Type B pancreatic cell (in vitro differentiated cells): ENCODE results near the gene TBC1D1. TPM values are rescaled to one million over a fixed set of nuclear protein-coding genes. Genes with fewer than 3 reads are reported as not detected.

Experiments
- DNase-seq: peaks from one replicate; pipeline ENCODE4 v3.0.0; 2021; ENCODE audit warnings: mixed read lengths; ENCODE audit not compliant: unreplicated experiment; ENCODE audit errors: extremely low spot score
- H3K27ac Mint-ChIP-seq: 2 replicates; pipeline ENCODE4 v1.8.0; 2021; ENCODE audit warnings: mild to moderate bottlenecking, mixed read lengths
- H3K27me3 Mint-ChIP-seq: 2 replicates; pipeline ENCODE4 v1.8.0; 2021; ENCODE audit warnings: mixed read lengths
- H3K36me3 Mint-ChIP-seq: 2 replicates; pipeline ENCODE4 v1.8.0; 2021; ENCODE audit warnings: mixed read lengths
- H3K4me1 Mint-ChIP-seq: one replicate; pipeline ENCODE4 v1.8.0; 2021; ENCODE audit warnings: mixed read lengths; ENCODE audit not compliant: unreplicated experiment
- H3K4me3 Mint-ChIP-seq: 2 replicates; pipeline ENCODE4 v1.8.0; 2021; ENCODE audit warnings: mild to moderate bottlenecking, mixed read lengths
- H3K9me3 Mint-ChIP-seq: 2 replicates; pipeline ENCODE4 v1.8.0; 2021; ENCODE audit warnings: mixed read lengths
- long read RNA-seq: library from polyadenylated mRNA; unstranded; transcript quantifications from one replicate; pipeline ENCODE4 v2.0.0, GENCODE V29; 2020
- total RNA-seq: library from RNA; stranded (reverse); gene quantifications from 2 replicates; pipeline ENCODE4 v1.2.1, GENCODE V29; 2021; ENCODE audit warnings: low replicate concordance
- TF ChIP-seq, protein P1 (sequence below): fragments of 200-600 bp; sonication (generic); conservative IDR thresholded peaks from 2 replicates; pipeline ENCODE4 v1.5.0; 2021; ENCODE audit warnings: antibody characterized with exemption, mild to moderate bottlenecking

Gene TBC1D1, protein sequence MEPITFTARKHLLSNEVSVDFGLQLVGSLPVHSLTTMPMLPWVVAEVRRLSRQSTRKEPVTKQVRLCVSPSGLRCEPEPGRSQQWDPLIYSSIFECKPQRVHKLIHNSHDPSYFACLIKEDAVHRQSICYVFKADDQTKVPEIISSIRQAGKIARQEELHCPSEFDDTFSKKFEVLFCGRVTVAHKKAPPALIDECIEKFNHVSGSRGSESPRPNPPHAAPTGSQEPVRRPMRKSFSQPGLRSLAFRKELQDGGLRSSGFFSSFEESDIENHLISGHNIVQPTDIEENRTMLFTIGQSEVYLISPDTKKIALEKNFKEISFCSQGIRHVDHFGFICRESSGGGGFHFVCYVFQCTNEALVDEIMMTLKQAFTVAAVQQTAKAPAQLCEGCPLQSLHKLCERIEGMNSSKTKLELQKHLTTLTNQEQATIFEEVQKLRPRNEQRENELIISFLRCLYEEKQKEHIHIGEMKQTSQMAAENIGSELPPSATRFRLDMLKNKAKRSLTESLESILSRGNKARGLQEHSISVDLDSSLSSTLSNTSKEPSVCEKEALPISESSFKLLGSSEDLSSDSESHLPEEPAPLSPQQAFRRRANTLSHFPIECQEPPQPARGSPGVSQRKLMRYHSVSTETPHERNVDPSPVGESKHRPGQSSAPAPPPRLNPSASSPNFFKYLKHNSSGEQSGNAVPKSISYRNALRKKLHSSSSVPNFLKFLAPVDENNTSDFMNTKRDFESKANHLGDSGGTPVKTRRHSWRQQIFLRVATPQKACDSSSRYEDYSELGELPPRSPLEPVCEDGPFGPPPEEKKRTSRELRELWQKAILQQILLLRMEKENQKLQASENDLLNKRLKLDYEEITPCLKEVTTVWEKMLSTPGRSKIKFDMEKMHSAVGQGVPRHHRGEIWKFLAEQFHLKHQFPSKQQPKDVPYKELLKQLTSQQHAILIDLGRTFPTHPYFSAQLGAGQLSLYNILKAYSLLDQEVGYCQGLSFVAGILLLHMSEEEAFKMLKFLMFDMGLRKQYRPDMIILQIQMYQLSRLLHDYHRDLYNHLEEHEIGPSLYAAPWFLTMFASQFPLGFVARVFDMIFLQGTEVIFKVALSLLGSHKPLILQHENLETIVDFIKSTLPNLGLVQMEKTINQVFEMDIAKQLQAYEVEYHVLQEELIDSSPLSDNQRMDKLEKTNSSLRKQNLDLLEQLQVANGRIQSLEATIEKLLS (N-terminal part only)
- 85.3 and 110 TPM in 2 replicates for total RNA-seq
- long read RNA-seq, partial matches to known transcripts = 15 of 34 reads
- long read RNA-seq, other reads (novel, unspliced or antisense) = 15 of 34 reads

DNA sequence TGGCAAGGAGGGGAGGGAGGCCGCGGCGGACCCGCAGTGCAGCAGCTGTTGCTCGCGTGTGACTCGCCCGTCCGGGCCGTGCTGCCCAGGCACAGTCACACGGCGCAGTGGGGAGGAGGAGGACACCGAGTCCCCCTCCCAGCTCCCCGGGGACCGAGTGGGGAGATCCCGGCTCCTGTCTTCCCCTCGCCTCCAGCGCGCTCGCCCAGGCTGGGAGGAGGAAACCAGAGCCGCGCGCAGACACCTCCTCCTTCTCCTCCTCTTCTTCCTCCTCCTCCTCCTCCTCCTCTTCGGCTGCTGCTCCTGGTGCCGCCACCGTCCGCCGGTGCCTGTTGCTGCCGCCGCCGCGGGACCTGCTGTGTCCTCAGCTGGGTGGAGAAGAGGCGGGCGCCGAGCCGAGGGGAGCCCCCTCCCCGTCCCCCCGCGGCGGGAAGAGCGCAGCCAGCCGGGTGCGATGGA, at the start of gene TBC1D1:
TBC1D1 (plus strand) TSS at position 284 of the 459 bp plus-strand sequence. CDS start 11,012 bp downstream, outside the sequence.
- H3K27me3 Mint-ChIP-seq = peaks cover 74% of the 10 kb centered on the region
- H3K4me3 Mint-ChIP-seq = peak within 1 kb of the TSS; percentile 91
- H3K27ac Mint-ChIP-seq = peak within 1 kb of the TSS; percentile 43

DNA sequence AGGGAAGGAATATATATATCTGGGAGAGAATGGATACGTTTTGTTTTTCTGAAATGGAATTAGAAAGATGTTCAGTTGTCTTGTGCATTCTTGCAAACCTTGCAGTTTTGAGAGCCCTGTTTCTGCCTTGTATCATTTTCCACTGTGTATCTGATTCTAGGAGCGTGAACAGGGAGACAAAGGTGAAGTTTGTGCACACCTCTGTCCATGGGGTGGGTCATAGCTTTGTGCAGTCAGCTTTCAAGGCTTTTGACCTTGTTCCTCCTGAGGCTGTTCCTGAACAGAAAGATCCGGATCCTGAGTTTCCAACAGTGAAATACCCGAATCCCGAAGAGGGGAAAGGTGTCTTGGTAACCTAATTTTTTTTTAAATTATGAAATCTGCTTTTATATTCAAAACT, 46.7 kb upstream of the TBC1D1 start:
- no peak for DNase-seq
- peaks cover 44% of the 10 kb centered on the region for H3K36me3 Mint-ChIP-seq
- TF ChIP-seq, protein P1, sequence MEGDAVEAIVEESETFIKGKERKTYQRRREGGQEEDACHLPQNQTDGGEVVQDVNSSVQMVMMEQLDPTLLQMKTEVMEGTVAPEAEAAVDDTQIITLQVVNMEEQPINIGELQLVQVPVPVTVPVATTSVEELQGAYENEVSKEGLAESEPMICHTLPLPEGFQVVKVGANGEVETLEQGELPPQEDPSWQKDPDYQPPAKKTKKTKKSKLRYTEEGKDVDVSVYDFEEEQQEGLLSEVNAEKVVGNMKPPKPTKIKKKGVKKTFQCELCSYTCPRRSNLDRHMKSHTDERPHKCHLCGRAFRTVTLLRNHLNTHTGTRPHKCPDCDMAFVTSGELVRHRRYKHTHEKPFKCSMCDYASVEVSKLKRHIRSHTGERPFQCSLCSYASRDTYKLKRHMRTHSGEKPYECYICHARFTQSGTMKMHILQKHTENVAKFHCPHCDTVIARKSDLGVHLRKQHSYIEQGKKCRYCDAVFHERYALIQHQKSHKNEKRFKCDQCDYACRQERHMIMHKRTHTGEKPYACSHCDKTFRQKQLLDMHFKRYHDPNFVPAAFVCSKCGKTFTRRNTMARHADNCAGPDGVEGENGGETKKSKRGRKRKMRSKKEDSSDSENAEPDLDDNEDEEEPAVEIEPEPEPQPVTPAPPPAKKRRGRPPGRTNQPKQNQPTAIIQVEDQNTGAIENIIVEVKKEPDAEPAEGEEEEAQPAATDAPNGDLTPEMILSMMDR = no peak
- H3K4me3 Mint-ChIP-seq = no peak overlapping the region
- H3K4me1 Mint-ChIP-seq = no peaks in the 10 kb centered on the region
- H3K27ac Mint-ChIP-seq = no peak overlapping the region
- H3K27me3 Mint-ChIP-seq = no peaks in the 10 kb centered on the region
- no peaks in the 10 kb centered on the region for H3K9me3 Mint-ChIP-seq

More for the DNA sequence above, at the start of gene TBC1D1:
- DNase-seq = no peak
- Mint-ChIP-seq H3K9me3 (no peaks in the 10 kb centered on the region), H3K36me3 (no peaks in the 10 kb centered on the region), H3K4me1 (no peaks in the 10 kb centered on the region)
- TF ChIP-seq, protein P1 = no peak

DNA sequence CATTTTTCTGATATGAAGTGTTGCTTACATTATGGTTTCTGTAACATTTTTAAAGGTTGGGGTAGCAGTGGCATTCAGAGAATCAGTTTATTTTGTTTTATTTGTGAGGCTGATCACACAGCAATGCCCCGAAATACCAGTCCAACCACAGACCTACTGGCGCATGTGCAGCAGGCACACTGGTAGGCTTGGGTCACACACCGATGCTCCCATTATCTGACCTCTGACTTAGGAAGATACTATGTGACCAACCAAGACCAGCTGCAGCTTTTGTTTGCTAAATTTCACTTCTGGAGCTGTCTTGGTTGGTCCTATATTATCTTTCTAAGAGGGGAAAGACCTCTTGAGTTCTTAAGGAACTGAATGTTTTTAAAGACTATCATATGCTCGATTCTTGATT, 45.7 kb upstream of the TBC1D1 start:
- Mint-ChIP-seq H3K4me1 (no peaks in the 10 kb centered on the region), H3K27ac (no peak overlapping the region), H3K4me3 (no peak overlapping the region), H3K36me3 (peaks cover 47% of the 10 kb centered on the region), H3K9me3 (no peaks in the 10 kb centered on the region), H3K27me3 (no peaks in the 10 kb centered on the region)
- TF ChIP-seq, protein P1 = no peak
- no peak for DNase-seq

GRCh38 chr4:37847311-37847884, 43.5 kb upstream of the TBC1D1 start:
- H3K27me3 Mint-ChIP-seq = no peaks in the 10 kb centered on the region
- H3K27ac Mint-ChIP-seq = no peak overlapping the region
- no peaks in the 10 kb centered on the region for H3K4me1 Mint-ChIP-seq
- no peak overlapping the region for H3K4me3 Mint-ChIP-seq
- H3K9me3 Mint-ChIP-seq = no peaks in the 10 kb centered on the region
- H3K36me3 Mint-ChIP-seq = peaks cover 48% of the 10 kb centered on the region
- no peak for DNase-seq
- TF ChIP-seq, protein P1 = no peak

DNA sequence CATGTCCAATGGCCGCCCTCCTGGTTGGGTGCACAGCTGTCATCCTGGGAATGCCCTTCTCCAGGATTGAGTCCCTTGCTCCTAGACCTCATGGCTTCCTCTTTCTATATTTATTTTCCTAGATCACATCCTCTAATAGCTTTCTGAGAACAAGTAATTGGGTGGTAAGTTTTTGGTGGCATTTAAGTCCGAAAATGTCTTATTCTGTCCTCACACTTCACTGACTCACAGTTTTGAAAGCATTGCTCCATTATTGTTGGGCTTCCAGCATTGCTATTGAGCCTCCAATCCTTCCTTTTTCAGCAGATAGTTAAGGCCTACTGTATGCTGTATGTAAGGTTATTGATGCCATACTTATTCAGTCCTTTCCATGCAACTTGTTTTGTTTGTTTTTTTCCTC, 38.5 kb upstream of the TBC1D1 start:
- DNase-seq = no peak
- no peak overlapping the region for H3K4me3 Mint-ChIP-seq
- TF ChIP-seq, protein P1 = no peak
- no peaks in the 10 kb centered on the region for H3K27me3 Mint-ChIP-seq
- H3K9me3 Mint-ChIP-seq = no peaks in the 10 kb centered on the region
- no peak overlapping the region for H3K27ac Mint-ChIP-seq
- no peaks in the 10 kb centered on the region for H3K4me1 Mint-ChIP-seq
- peaks cover 43% of the 10 kb centered on the region for H3K36me3 Mint-ChIP-seq
